Retinal pigment epithelial cell (primary cell): ENCODE measurements around the gene HOXC9.

Experiments used
- DNase-seq: peaks from one replicate; pipeline ENCODE4 v3.0.0-alpha.2; 2010; ENCODE audit warnings: low read depth
- H3K4me3 ChIP-seq: 2 replicates; pipeline ENCODE4 v1.5.1; 2011; ENCODE audit warnings: mild to moderate bottlenecking, low read length, control low read depth, moderate library complexity
- TF ChIP-seq, protein P1 (sequence below): conservative IDR thresholded peaks from 2 replicates; pipeline ENCODE4 v1.5.1; 2011; ENCODE audit warnings: low read depth, low read length, control low read depth, inconsistent platforms

HOXC9 gene

DNA sequence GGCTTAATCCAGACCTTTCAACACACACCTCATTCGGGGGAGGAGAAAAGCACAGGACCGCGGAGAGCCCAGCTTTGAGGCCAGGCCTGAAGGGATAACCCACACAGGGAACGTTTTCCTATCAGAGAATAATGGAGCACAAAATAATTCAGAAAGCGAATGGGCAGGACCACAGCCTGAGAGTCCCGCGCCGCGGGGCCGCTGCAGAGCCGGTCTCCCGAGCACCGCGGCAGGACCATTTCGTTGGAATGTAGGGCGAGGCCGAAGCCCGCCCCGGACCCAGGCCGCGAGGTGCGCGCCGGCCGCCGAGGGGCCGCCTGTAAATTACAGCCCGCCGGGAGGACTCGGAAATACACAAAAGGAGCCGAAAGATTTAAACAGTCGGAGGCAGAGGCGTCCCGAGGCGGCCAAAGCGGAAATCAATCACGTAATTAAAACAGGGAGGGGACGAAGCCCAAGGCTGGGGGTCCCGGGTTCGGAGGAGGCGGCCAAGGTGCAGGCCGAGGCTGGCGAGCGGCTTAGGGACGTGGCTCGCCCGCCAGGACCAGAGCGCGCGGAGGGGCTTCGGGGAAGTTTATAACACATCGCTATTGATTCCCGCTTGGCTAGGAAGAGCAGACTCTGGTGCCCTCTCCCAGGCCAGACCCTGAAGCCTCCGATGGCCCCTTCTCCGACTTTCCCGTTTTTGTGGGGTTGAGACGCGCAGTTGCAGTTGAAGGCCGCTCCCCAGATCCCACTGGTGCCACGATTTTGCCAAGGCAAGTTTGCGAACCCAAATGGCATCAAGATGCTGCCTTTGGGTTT lies 47.4 kb downstream of the HOXC9 start:
- TF ChIP-seq, protein P1, sequence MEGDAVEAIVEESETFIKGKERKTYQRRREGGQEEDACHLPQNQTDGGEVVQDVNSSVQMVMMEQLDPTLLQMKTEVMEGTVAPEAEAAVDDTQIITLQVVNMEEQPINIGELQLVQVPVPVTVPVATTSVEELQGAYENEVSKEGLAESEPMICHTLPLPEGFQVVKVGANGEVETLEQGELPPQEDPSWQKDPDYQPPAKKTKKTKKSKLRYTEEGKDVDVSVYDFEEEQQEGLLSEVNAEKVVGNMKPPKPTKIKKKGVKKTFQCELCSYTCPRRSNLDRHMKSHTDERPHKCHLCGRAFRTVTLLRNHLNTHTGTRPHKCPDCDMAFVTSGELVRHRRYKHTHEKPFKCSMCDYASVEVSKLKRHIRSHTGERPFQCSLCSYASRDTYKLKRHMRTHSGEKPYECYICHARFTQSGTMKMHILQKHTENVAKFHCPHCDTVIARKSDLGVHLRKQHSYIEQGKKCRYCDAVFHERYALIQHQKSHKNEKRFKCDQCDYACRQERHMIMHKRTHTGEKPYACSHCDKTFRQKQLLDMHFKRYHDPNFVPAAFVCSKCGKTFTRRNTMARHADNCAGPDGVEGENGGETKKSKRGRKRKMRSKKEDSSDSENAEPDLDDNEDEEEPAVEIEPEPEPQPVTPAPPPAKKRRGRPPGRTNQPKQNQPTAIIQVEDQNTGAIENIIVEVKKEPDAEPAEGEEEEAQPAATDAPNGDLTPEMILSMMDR, result no peak
- H3K4me3 ChIP-seq, result no peak overlapping the region
- no peak for DNase-seq

DNA sequence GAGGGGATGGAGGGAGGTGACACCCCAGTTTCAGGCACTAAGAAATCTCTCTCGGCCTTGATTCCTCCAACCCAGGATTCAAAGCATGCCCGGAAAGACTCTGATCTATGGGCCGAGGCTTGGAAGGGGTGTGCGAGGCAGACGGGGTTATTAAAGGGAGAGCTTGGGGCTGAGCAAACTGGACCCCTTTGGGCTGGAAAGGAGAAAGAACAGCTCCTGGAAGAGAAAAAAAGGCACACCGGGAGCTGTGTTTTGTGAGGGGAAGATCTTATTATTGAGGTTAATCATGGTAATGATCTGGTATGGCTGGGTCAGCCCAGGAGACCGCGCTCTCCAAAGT lies 48.0 kb downstream of the HOXC9 start:
- TF ChIP-seq, protein P1, result no peak
- H3K4me3 ChIP-seq, result no peak overlapping the region
- DNase-seq, result no peak

DNA sequence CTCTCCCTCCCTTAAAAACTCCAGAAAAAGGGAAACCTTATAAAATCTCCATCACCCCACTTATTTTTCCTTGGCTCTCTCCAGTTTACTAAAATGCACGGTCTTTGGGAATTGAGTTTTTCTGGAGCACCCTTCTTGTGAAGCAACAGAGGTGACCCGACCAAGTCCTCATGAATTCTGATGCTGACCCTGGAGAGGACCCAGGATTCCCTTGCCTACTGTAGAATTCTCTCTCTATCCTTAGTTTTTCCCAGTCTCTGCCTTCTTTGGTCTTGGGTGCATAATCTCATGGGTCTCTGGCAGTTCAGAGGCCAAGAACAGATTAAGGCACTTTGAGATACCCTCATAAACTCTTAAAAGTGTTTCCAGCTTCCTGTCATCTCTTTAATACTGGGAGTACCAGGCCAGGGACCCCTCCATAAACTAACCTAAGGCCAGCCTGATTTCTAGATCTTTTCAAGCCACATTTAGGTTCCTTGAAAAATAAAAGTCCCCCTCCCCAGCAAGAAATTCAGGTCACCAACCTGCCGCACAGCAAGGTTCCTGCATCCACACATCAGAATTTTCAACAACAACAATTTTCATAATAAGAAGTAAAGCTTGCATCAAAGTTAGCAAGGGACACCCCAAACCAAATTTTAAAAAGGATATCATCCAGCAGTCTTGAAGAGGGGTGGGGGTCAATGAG lies 48.6 kb downstream of the HOXC9 start:
- DNase-seq, result no peak
- TF ChIP-seq, protein P1, result no peak
- no peak overlapping the region for H3K4me3 ChIP-seq

DNA sequence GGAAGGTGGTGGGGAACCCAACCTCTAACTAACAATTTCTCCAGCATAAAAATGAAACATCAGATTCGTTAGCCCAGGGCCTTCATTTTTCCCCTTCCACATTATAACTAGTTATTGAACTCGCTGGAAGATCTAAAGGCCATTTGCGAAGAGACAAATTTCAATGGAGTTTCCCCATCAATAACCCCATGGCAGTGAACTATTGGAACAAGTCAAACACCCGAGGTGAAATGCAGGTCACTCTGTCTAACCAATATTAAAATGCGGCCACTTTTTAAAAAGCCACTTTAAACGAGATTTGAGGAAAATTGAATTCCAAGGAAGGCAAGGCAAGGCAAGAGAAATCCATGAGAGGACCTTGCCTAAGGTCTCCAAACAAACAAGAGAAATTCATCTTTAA lies 49.1 kb downstream of the HOXC9 start:
- DNase-seq, result no peak
- no peak overlapping the region for H3K4me3 ChIP-seq
- TF ChIP-seq, protein P1, result no peak

DNA sequence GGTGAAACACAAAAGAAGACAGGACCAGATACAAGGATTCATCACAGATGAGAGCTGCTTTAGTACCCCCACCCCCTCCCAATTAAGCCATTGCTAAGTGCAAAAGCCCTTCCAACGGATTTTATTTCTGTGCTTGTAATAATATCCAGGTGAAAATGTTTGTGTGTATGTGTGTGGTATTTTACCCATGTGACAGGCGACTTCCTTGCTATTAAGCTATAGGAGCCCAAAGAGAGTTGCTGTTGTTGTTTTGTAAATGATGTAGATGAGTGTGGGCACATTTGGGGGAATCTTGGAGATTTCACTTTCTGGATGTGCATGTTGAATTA lies 50.5 kb downstream of the HOXC9 start:
- H3K4me3 ChIP-seq, result no peak overlapping the region
- TF ChIP-seq, protein P1, result no peak
- DNase-seq, result no peak

DNA sequence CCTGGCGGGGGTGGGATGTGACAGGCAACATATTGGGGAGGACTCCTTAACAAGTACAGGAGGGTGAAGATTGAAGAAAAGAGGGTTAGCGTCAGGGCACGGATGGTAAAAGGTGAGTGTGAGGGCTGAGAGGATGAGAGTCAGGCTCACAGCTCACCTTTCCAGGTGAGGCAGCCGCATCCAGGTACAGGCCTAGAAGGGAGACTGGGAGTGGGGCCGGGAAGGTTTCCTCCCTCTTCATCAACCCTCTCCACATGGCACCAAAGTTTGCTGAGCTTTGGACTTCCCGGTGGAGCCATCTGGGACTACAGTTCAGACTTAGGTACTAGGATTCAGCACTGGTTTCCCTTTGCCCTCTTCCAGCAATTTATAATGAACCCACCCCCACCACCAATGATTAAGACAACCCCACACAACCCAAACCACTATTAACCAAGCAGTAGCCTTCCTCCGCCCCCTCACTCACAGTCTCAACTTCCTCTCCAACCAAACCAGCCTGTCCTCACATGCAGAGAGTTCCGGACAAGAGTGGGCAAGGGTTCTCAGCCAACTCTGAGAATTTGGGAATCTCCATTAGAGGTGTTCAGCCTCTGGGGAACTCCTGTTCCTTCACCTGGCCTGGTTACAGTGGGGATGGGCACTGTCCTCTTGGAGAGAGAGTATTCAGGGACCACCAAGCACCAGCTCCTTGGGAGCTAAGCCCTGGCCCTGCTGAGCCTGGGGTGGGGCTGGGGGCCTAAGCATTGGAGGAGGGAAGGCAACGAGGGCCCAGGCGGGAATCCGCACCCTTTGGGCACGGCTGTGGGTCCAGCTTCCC lies 51.3 kb downstream of the HOXC9 start:
- TF ChIP-seq, protein P1, result no peak
- H3K4me3 ChIP-seq, result no peak overlapping the region
- no peak for DNase-seq
